ENCODE measurements around the gene PTPRN2.
"Not testable (repeated sequence)": the region's sequence is repeated elsewhere in the genome, so short reads cannot be mapped to it uniquely, and the experiment has no call there.

The PTPRN2 gene

GRCh38 chr7:158430308-158431034 lies 157.2 kb downstream of the PTPRN2 start:
- DNase-seq (ENCODE audit: low read depth): no peak
- H3K4me3 ChIP-seq (ENCODE audit: low read depth, low read length): no peak overlapping the region
- TF ChIP-seq CTCF (IDR thresholded peaks at IDR 0.05; ENCODE audit: control insufficient read depth, extremely low read depth, insufficient read depth): no peak

DNA sequence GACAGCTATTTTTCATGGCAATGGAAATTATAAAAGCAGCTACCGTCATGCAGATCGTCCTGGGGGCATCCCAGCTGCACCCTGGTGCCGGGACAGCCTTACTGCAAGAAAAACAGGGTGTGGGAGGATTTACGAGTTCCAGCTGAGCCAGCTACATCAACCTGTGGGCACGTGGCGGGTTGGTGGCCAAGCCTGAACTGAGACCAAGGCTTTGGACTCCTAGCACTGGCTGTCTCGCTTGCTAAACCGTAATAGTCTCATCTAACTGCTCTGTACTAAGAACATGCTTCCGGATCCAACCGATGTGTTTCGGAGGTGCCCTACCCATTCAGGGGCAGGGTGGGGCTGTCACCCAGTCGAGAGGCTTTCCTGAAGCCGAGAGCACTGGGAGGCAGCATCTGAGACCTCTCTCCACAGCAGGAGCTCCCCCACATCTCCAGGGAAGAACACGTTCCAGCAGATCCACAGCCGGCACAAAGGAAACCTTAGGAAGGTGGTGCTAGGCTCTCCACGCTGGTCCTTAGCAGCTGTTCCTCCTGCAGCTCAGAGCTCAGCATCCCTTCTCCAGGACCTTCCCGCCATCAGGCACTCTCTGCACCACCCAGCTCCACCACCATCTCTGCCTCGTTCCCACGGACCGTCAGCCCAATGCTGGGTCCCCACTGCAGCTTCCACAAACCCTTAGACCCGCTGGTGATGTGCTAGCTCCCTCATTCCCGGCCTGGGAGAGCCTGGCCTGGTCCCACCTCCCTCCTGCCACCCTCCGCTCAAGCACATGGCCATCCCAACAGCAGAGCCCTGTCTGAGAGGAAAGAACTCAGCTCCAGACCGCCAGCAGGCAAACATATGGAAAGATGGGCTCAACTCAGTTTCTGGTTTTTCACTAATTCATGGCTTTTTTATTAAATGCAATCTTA lies 158.5 kb downstream of the PTPRN2 start:
- TF ChIP-seq CTCF (IDR thresholded peaks at IDR 0.05; ENCODE audit: control insufficient read depth, extremely low read depth, insufficient read depth): no peak
- peak; percentile 10 for DNase-seq (ENCODE audit: low read depth)
- no peak overlapping the region for H3K4me3 ChIP-seq (ENCODE audit: low read depth, low read length)

- no peak for DNase-seq (ENCODE audit: low read depth)
- no peak overlapping the region for H3K4me3 ChIP-seq (ENCODE audit: low read depth, low read length)
- no peak for TF ChIP-seq CTCF (IDR thresholded peaks at IDR 0.05; ENCODE audit: control insufficient read depth, extremely low read depth, insufficient read depth)
These were observed 159.3 kb downstream of the PTPRN2 start for GRCh38 chr7:158428131-158428836.

- DNase-seq (ENCODE audit: low read depth); H3K4me3 ChIP-seq (ENCODE audit: low read depth, low read length): not testable (repeated sequence)
These were observed 161.9 kb downstream of the PTPRN2 start for GRCh38 chr7:158425676-158426075.

DNA sequence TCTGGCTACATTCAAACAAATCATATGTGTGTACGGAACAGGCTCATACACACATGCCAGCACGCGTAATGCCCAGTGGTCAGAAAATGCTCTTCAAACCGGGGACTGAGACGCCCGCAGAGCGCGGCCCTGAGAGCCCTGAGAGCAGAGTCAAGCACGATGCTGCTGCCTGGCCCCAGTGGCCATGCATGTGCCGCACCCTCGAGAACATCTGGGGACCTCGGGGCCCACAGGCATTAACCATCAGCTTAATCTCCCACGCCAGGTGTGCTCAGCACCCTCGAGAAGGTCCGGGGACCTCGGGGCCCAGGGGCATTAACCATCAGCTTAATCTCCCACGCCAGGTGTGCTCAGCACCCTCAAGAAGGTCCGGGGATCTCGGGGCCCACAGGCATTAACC lies 163.1 kb downstream of the PTPRN2 start:
- no peak overlapping the region for H3K4me3 ChIP-seq (ENCODE audit: low read depth, low read length)
- DNase-seq (ENCODE audit: low read depth): no peak
- TF ChIP-seq CTCF (IDR thresholded peaks at IDR 0.05; ENCODE audit: control insufficient read depth, extremely low read depth, insufficient read depth): no peak

DNA sequence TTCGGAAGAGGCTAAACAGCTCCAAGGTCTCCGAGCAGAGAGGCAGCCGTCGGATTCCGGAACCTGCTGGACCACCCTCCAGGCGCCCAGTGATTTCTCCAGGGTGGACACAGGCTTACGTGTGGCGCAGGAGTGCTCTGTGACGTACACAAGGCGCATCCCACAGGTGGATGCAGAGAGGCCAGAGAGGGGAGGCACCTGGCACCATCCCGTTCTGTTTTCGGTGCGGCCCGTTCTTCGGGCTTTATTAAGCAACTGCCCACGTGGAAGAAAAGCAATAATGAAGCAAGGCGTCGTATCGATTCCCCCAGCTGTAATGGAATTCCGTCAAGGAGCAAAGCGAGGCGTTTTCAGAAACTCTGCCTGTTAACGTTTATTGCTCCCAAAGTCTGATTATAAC lies 163.6 kb downstream of the PTPRN2 start:
- DNase-seq (ENCODE audit: low read depth): no peak
- TF ChIP-seq CTCF (IDR thresholded peaks at IDR 0.05; ENCODE audit: control insufficient read depth, extremely low read depth, insufficient read depth): no peak
- H3K4me3 ChIP-seq (ENCODE audit: low read depth, low read length): no peak overlapping the region

All from LNCaP clone FGC (cell line).